ENCODE results near the gene TMSB4X.

The TMSB4X gene

GRCh38 chrX:12994321-12994720 is 19.4 kb downstream of the TMSB4X start:
- H3K9ac ChIP-seq (ENCODE audit: low read length): no peak overlapping the region
- H3K4me3 ChIP-seq (ENCODE audit: low read length): no peak overlapping the region
- no peaks in the 10 kb centered on the region for H3K36me3 ChIP-seq (ENCODE audit: control insufficient read depth, insufficient read depth, low read length)
- no peaks in the 10 kb centered on the region for H3K4me1 ChIP-seq (ENCODE audit: control insufficient read depth, insufficient read depth, low read length)
- no peaks in the 10 kb centered on the region for H3K27me3 ChIP-seq (ENCODE audit: control insufficient read depth, insufficient read depth, low read length)
- H3K27ac ChIP-seq (ENCODE audit: low read depth, low read length): no peak overlapping the region

- H3K27me3 ChIP-seq (ENCODE audit: control insufficient read depth, insufficient read depth, low read length): no peaks in the 10 kb centered on the region
- H3K4me3 ChIP-seq (ENCODE audit: low read length): no peak overlapping the region
- no peak overlapping the region for H3K27ac ChIP-seq (ENCODE audit: low read depth, low read length)
- no peaks in the 10 kb centered on the region for H3K4me1 ChIP-seq (ENCODE audit: control insufficient read depth, insufficient read depth, low read length)
- no peak overlapping the region for H3K9ac ChIP-seq (ENCODE audit: low read length)
- H3K36me3 ChIP-seq (ENCODE audit: control insufficient read depth, insufficient read depth, low read length): no peaks in the 10 kb centered on the region
Observed at GRCh38 chrX:12996934-12997435, 22.1 kb downstream of the TMSB4X start.

GRCh38 chrX:12997906-12998687 is 23.2 kb downstream of the TMSB4X start:
- Histone ChIP-seq H3K4me1 (ENCODE audit: control insufficient read depth, insufficient read depth, low read length) (no peaks in the 10 kb centered on the region), H3K36me3 (ENCODE audit: control insufficient read depth, insufficient read depth, low read length) (no peaks in the 10 kb centered on the region), H3K9ac (ENCODE audit: low read length) (no peak overlapping the region), H3K4me3 (ENCODE audit: low read length) (no peak overlapping the region), H3K27me3 (ENCODE audit: control insufficient read depth, insufficient read depth, low read length) (no peaks in the 10 kb centered on the region), H3K27ac (ENCODE audit: low read depth, low read length) (no peak overlapping the region)

GRCh38 chrX:12999422-12999821 is 24.5 kb downstream of the TMSB4X start:
- Histone ChIP-seq H3K9ac (ENCODE audit: low read length) (no peak overlapping the region), H3K27ac (ENCODE audit: low read depth, low read length) (no peak overlapping the region), H3K36me3 (ENCODE audit: control insufficient read depth, insufficient read depth, low read length) (no peaks in the 10 kb centered on the region), H3K4me1 (ENCODE audit: control insufficient read depth, insufficient read depth, low read length) (no peaks in the 10 kb centered on the region), H3K27me3 (ENCODE audit: control insufficient read depth, insufficient read depth, low read length) (no peaks in the 10 kb centered on the region), H3K4me3 (ENCODE audit: low read length) (no peak overlapping the region)

- no peaks in the 10 kb centered on the region for H3K4me1 ChIP-seq (ENCODE audit: control insufficient read depth, insufficient read depth, low read length)
- no peak overlapping the region for H3K27ac ChIP-seq (ENCODE audit: low read depth, low read length)
- H3K27me3 ChIP-seq (ENCODE audit: control insufficient read depth, insufficient read depth, low read length): no peaks in the 10 kb centered on the region
- H3K36me3 ChIP-seq (ENCODE audit: control insufficient read depth, insufficient read depth, low read length): no peaks in the 10 kb centered on the region
- no peak overlapping the region for H3K9ac ChIP-seq (ENCODE audit: low read length)
- H3K4me3 ChIP-seq (ENCODE audit: low read length): no peak overlapping the region
Observed at GRCh38 chrX:13000301-13000811, 25.4 kb downstream of the TMSB4X start.

- H3K27ac ChIP-seq (ENCODE audit: low read depth, low read length): no peak overlapping the region
- H3K4me1 ChIP-seq (ENCODE audit: control insufficient read depth, insufficient read depth, low read length): no peaks in the 10 kb centered on the region
- H3K4me3 ChIP-seq (ENCODE audit: low read length): no peak overlapping the region
- no peaks in the 10 kb centered on the region for H3K36me3 ChIP-seq (ENCODE audit: control insufficient read depth, insufficient read depth, low read length)
- no peak overlapping the region for H3K9ac ChIP-seq (ENCODE audit: low read length)
- no peaks in the 10 kb centered on the region for H3K27me3 ChIP-seq (ENCODE audit: control insufficient read depth, insufficient read depth, low read length)
Observed at GRCh38 chrX:13001097-13001496, 26.2 kb downstream of the TMSB4X start.

- no peaks in the 10 kb centered on the region for H3K36me3 ChIP-seq (ENCODE audit: control insufficient read depth, insufficient read depth, low read length)
- H3K9ac ChIP-seq (ENCODE audit: low read length): no peak overlapping the region
- H3K4me3 ChIP-seq (ENCODE audit: low read length): no peak overlapping the region
- no peak overlapping the region for H3K27ac ChIP-seq (ENCODE audit: low read depth, low read length)
- H3K27me3 ChIP-seq (ENCODE audit: control insufficient read depth, insufficient read depth, low read length): no peaks in the 10 kb centered on the region
- H3K4me1 ChIP-seq (ENCODE audit: control insufficient read depth, insufficient read depth, low read length): peaks cover under 1% of the 10 kb centered on the region
Observed at GRCh38 chrX:13001961-13002671, 27.2 kb downstream of the TMSB4X start.

- peaks cover 7% of the 10 kb centered on the region for H3K4me1 ChIP-seq (ENCODE audit: control insufficient read depth, insufficient read depth, low read length)
- H3K27ac ChIP-seq (ENCODE audit: low read depth, low read length): no peak overlapping the region
Observed at GRCh38 chrX:13005661-13006473, 31.0 kb downstream of the TMSB4X start.

GRCh38 chrX:13007519-13008188 is 32.7 kb downstream of the TMSB4X start:
- H3K4me3 ChIP-seq (ENCODE audit: low read length): no peak overlapping the region
- no peaks in the 10 kb centered on the region for H3K27me3 ChIP-seq (ENCODE audit: control insufficient read depth, insufficient read depth, low read length)
- no peaks in the 10 kb centered on the region for H3K36me3 ChIP-seq (ENCODE audit: control insufficient read depth, insufficient read depth, low read length)
- H3K4me1 ChIP-seq (ENCODE audit: control insufficient read depth, insufficient read depth, low read length): peaks cover 7% of the 10 kb centered on the region
- no peak overlapping the region for H3K27ac ChIP-seq (ENCODE audit: low read depth, low read length)
- no peak overlapping the region for H3K9ac ChIP-seq (ENCODE audit: low read length)

More at GRCh38 chrX:13005661-13006473, 31.0 kb downstream of the TMSB4X start:
- Histone ChIP-seq H3K27me3 (ENCODE audit: control insufficient read depth, insufficient read depth, low read length) (no peaks in the 10 kb centered on the region), H3K9ac (ENCODE audit: low read length) (no peak overlapping the region), H3K4me3 (ENCODE audit: low read length) (no peak overlapping the region), H3K36me3 (ENCODE audit: control insufficient read depth, insufficient read depth, low read length) (no peaks in the 10 kb centered on the region)

GRCh38 chrX:13008189-13008533 is 33.3 kb downstream of the TMSB4X start:
- H3K36me3 ChIP-seq (ENCODE audit: control insufficient read depth, insufficient read depth, low read length): no peaks in the 10 kb centered on the region
- H3K27ac ChIP-seq (ENCODE audit: low read depth, low read length): no peak overlapping the region
- peaks cover 7% of the 10 kb centered on the region for H3K4me1 ChIP-seq (ENCODE audit: control insufficient read depth, insufficient read depth, low read length)
- H3K4me3 ChIP-seq (ENCODE audit: low read length): no peak overlapping the region
- no peak overlapping the region for H3K9ac ChIP-seq (ENCODE audit: low read length)
- no peaks in the 10 kb centered on the region for H3K27me3 ChIP-seq (ENCODE audit: control insufficient read depth, insufficient read depth, low read length)

- Histone ChIP-seq H3K27ac (ENCODE audit: low read depth, low read length) (no peak overlapping the region), H3K27me3 (ENCODE audit: control insufficient read depth, insufficient read depth, low read length) (no peaks in the 10 kb centered on the region), H3K36me3 (ENCODE audit: control insufficient read depth, insufficient read depth, low read length) (no peaks in the 10 kb centered on the region), H3K4me3 (ENCODE audit: low read length) (no peak overlapping the region), H3K9ac (ENCODE audit: low read length) (no peak overlapping the region), H3K4me1 (ENCODE audit: control insufficient read depth, insufficient read depth, low read length) (peaks cover 7% of the 10 kb centered on the region)
Observed at GRCh38 chrX:13008851-13009250, 33.9 kb downstream of the TMSB4X start.

- Histone ChIP-seq H3K9ac (ENCODE audit: low read length) (no peak overlapping the region), H3K4me1 (ENCODE audit: control insufficient read depth, insufficient read depth, low read length) (peaks cover 7% of the 10 kb centered on the region), H3K36me3 (ENCODE audit: control insufficient read depth, insufficient read depth, low read length) (no peaks in the 10 kb centered on the region), H3K4me3 (ENCODE audit: low read length) (no peak overlapping the region), H3K27me3 (ENCODE audit: control insufficient read depth, insufficient read depth, low read length) (no peaks in the 10 kb centered on the region), H3K27ac (ENCODE audit: low read depth, low read length) (no peak overlapping the region)
Observed at GRCh38 chrX:13009273-13009672, 34.4 kb downstream of the TMSB4X start.

Data from rectal smooth muscle tissue (tissue), 1 donor.